Osteocyte (in vitro differentiated cells): ENCODE results near the gene USF2. TPM values are rescaled to one million over a fixed set of nuclear protein-coding genes. Genes with fewer than 3 reads are reported as not detected.

Experiments used
- DNase-seq: peaks from one replicate; pipeline ENCODE4 v3.0.0; 2021; ENCODE audit warnings: mixed read lengths; ENCODE audit not compliant: unreplicated experiment; ENCODE audit errors: extremely low spot score
- H3K27ac Mint-ChIP-seq: one replicate; pipeline ENCODE4 v1.8.0; 2021; ENCODE audit warnings: mild to moderate bottlenecking, mixed read lengths; ENCODE audit not compliant: unreplicated experiment
- H3K27me3 Mint-ChIP-seq: one replicate; pipeline ENCODE4 v1.8.0; 2021; ENCODE audit warnings: mixed read lengths; ENCODE audit not compliant: unreplicated experiment
- H3K36me3 Mint-ChIP-seq: one replicate; pipeline ENCODE4 v1.8.0; 2021; ENCODE audit warnings: mixed read lengths; ENCODE audit not compliant: unreplicated experiment
- H3K4me1 Mint-ChIP-seq: one replicate; pipeline ENCODE4 v1.8.0; 2021; ENCODE audit warnings: mixed read lengths; ENCODE audit not compliant: unreplicated experiment
- H3K4me3 Mint-ChIP-seq: one replicate; pipeline ENCODE4 v1.8.0; 2021; ENCODE audit warnings: mild to moderate bottlenecking, moderate library complexity, mixed read lengths; ENCODE audit not compliant: unreplicated experiment
- H3K9me3 Mint-ChIP-seq: one replicate; pipeline ENCODE4 v1.8.0; 2021; ENCODE audit warnings: mixed read lengths; ENCODE audit not compliant: unreplicated experiment
- total RNA-seq: library from RNA; stranded (reverse); gene quantifications from 2 replicates; pipeline ENCODE4 v1.2.1, GENCODE V29; 2021
- TF ChIP-seq, protein P1 (sequence below): fragments of 200-600 bp; sonication (generic); IDR thresholded peaks from 2 replicates; pipeline ENCODE4 v1.5.0; 2021; ENCODE audit warnings: antibody characterized with exemption, mild to moderate bottlenecking, moderate library complexity

USF2 gene
- total RNA-seq, 1 donor from 2014 or later, result 112 TPM

DNA sequence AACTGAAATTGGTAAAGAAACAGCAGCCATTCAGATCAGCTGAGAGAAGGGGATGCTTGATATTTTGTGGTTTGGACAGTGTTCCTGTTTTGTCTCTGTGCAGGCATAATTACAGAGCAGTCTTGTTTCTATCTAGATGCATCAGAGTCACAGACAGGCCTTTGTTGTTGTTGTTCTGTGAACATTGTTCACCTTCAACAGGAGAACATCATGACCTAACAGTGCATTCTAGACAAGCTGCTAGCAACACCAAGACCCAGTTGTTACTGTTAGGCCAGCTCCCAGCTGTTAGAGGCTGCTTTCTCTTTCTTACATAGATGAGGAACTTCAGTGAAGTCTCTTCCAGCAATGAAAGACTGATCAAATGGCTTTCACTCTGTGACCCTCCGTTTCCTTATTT is 28.4 kb upstream of the USF2 start:
- H3K27ac Mint-ChIP-seq, result no peak overlapping the region
- no peaks in the 10 kb centered on the region for H3K36me3 Mint-ChIP-seq
- no peak for DNase-seq
- peaks cover 49% of the 10 kb centered on the region for H3K27me3 Mint-ChIP-seq
- TF ChIP-seq, protein P1, sequence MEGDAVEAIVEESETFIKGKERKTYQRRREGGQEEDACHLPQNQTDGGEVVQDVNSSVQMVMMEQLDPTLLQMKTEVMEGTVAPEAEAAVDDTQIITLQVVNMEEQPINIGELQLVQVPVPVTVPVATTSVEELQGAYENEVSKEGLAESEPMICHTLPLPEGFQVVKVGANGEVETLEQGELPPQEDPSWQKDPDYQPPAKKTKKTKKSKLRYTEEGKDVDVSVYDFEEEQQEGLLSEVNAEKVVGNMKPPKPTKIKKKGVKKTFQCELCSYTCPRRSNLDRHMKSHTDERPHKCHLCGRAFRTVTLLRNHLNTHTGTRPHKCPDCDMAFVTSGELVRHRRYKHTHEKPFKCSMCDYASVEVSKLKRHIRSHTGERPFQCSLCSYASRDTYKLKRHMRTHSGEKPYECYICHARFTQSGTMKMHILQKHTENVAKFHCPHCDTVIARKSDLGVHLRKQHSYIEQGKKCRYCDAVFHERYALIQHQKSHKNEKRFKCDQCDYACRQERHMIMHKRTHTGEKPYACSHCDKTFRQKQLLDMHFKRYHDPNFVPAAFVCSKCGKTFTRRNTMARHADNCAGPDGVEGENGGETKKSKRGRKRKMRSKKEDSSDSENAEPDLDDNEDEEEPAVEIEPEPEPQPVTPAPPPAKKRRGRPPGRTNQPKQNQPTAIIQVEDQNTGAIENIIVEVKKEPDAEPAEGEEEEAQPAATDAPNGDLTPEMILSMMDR, result no peak
- peaks cover 21% of the 10 kb centered on the region for H3K9me3 Mint-ChIP-seq
- H3K4me1 Mint-ChIP-seq, result no peaks in the 10 kb centered on the region
- no peak overlapping the region for H3K4me3 Mint-ChIP-seq

DNA sequence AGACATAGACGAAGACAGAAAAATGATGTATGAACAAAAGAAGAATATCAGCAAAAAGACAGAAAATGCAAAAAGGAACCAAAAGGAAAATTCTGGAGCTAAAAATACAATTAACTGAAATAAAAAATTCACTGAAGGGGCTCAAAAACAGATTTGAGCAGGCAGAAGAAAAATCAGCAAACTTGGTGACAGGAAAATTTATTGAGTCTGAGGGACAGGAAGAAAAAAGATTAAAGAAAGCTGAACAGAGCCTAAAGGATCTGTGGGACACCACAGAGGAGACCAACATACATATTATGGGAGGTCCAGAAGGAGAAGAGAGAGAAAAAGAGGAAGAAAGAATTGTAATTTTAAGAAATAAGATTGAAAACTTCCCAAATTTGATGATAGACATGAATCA is 27.3 kb upstream of the USF2 start:
- no peak for DNase-seq
- H3K4me3 Mint-ChIP-seq, result no peak overlapping the region
- H3K9me3 Mint-ChIP-seq, result peaks cover 21% of the 10 kb centered on the region
- no peaks in the 10 kb centered on the region for H3K4me1 Mint-ChIP-seq
- no peak overlapping the region for H3K27ac Mint-ChIP-seq
- no peaks in the 10 kb centered on the region for H3K36me3 Mint-ChIP-seq
- peaks cover 58% of the 10 kb centered on the region for H3K27me3 Mint-ChIP-seq
- TF ChIP-seq, protein P1, result no peak

DNA sequence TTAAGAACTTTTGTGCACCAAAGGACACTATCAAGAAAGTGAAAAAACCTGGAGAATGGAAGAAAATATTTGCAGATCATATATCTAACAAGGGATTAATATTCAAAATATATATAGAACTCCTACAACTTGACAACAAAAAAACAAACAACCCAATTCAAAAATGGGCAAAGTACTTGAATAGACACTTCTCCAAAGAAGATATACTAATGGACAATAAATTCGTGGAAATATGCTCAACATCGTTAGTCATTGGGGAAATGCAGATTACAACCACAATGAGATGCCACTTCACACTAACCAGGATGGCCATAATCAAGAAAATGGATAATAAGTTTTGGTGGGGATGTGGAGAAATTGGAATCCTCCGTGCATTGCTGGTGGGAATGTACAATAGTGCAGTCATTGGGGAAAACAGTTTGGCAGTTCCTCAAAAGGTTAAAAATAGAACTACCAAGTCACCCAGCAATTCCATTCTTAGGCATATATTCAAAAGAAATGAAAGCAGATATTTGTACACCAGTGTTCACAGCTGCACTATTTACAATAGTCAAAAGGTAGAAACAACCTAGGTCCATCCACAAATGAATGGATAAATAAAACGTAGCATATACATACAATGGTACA is 22.2 kb upstream of the USF2 start:
- DNase-seq, result peak; percentile 5
- TF ChIP-seq, protein P1, result no peak
- Mint-ChIP-seq H3K4me1 (peaks cover 5% of the 10 kb centered on the region), H3K9me3 (peaks cover 11% of the 10 kb centered on the region), H3K4me3 (no peak overlapping the region), H3K27me3 (peaks cover 78% of the 10 kb centered on the region), H3K27ac (no peak overlapping the region), H3K36me3 (no peaks in the 10 kb centered on the region)

DNA sequence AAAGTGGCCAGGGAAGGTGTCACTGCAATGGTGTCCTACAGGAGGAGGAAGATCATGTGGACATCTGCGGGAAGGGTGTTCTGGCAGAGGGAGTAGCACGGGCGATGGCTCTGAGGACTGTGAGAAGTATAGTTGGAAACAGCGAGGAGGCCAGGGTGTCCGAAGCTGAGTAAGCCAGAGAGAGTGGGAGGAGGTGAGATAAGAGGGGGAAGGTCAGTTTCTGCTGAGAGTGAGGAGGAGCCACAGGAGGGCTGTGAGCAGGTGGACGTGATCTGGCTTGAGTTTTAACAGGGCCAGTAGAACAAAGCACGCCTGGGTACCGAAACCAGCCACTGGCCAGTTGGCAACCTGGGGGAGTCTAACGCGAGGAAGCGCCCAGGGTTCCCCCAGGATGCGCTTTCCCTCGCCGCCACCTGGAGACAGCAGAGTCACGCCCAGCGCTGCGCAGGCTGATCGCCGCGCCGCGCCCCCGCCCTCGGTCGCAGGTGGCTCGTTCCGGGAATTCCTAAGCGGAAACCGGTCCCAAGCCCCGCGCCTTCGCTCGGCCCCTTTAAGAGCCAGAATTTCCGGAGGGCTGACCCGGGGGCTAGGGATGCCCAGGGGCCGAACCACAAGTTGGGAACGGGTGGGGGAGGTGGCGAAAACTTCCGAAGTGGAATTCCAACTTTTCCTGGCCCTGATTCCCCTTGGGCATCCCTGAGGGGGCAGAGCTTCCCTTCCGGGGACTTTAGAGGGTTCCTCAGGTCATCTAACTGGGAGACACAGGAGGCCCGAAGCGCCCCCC is 21.0 kb upstream of the USF2 start:
- DNase-seq, result peak; percentile 72
- H3K27me3 Mint-ChIP-seq, result peaks cover 73% of the 10 kb centered on the region
- H3K27ac Mint-ChIP-seq, result no peak overlapping the region
- TF ChIP-seq, protein P1, result no peak
- H3K9me3 Mint-ChIP-seq, result peaks cover 6% of the 10 kb centered on the region
- H3K4me3 Mint-ChIP-seq, result peak overlapping the region; percentile 53
- peaks cover 5% of the 10 kb centered on the region for H3K4me1 Mint-ChIP-seq
- H3K36me3 Mint-ChIP-seq, result no peaks in the 10 kb centered on the region
